Measurements from ENCODE around the gene IQSEC1.
"Not testable (repeated sequence)": the region's sequence is repeated elsewhere in the genome, so short reads cannot be mapped to it uniquely, and the experiment has no call there.

The IQSEC1 gene

DNA sequence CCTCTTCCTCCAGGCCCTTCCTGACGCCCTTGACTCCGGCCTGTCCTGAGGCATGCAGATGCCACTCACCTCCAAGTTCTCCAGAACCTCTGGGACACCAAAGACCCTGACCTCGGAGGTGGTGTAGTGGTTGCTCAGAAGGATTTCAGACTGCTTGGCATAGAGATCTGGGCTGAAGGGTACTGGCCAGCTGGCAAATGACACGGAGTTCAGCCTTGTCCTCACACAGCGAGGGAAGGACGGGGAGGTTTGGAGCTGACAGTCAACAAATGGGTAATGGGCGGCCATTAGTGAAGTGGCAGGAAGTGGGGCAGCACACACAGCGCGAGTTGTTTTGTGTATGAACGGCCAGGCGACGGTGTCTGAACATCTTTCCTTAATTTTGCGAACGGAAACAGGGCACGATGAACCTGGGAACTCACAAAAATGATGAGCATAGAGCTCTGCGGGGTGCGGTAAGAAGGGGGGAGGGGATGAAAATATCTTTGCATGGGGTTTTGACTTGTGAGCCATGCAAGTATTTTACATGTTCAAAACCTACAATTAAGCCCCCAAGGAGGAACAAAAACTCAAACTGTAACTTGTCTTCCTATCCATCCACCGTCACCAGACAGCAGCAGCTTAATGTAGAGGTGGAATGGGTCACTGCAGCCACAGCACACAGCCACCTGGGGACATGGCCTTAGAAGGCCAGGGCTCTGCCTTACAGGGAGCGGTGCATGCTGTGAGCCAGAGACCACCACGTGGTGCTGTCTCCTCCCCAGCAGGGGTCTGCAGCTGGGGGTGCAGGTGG lies 188.2 kb downstream of the IQSEC1 start:
- no peak for DNase-seq

DNA sequence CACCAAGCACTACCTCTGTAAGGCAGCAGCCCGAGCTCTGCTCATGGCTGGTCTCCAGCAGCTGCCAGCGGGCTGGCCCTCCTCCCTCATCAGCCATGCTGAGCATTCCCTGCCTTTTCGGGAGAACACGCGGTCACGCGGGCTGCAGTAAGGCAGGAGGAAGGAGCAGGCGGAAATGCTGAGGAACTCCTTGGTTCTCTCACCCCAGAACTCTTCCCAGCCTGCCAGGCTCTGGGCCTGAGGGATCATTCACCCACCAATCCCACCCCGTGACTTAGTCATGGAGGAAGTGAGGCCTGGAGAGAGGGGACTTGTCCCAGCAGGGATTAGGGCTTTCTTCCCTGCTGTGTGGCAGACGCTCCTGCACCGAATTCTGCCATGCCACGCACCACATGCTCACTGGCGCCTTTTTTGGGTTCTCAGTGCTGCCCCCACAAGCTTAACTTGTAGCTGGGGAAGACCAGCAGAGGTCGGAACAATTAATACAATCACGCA lies 189.0 kb downstream of the IQSEC1 start:
- no peak for DNase-seq

DNA sequence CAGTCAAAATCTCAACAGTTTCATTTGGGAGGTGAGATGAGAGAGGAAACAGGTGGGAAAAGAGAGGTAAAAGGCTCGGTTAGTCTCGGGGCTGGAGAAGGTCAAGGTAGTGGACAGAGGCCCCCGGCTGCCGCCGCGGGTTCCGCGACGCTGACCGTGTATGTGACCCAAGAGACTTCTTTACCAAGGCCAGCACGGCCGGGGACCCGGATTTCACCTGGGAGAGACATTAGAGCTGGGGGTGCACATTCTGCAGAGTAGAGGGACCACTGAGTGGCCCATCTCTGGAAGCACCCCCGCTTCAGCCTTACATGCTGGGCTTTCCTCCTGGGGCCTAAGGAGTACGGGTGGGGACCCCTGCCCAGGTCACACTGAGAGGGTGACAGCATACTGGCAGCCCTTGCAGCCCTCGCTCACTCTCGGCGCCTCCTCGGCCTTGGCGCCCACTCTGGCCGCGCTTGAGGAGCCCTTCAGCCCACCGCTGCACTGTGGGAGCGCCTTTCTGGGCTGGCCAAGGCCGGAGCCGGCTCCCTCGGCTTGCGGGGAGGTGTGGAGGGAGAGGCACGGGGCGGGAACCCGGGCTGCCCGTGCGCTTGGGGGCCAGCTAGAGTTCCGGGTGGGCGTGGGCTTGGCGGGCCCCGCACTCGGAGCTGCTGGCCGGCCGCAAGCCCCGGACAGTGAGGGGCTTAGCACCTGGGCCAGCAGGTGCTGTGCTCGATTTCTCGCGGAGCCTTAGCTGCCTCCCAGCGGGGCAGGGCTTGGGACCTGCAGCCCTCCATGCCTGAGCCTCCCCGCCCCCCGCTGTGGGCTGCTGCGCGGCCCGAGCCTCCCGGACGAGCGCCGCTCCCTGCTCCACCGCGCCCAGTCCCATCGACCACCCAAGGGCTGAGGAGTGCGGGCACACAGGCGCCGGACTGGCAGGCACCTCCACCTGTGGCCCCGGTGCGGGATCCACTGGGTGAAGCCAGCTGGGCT lies 190.6 kb downstream of the IQSEC1 start:
- no peak for DNase-seq

DNA sequence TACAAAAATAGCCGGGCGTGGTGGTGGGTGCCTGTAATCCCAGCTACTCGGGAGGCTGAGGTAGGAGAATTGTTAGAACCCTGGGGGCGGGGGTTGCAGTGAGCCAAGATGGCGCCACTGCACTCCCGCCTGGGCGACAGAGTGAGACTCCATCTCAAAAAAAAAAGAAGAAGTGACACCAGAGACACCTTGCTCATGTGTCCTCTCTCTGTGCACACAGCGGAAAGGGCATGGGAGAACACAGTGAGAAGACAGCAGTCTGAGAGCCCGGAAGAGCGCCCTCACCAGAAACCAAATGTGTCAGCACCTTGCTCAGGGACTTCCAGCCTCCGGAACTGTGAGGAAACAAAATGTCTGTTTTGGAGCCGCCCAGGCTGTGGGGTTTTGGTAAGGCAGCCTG lies 191.4 kb downstream of the IQSEC1 start:
- DNase-seq, result not testable (repeated sequence)

DNA sequence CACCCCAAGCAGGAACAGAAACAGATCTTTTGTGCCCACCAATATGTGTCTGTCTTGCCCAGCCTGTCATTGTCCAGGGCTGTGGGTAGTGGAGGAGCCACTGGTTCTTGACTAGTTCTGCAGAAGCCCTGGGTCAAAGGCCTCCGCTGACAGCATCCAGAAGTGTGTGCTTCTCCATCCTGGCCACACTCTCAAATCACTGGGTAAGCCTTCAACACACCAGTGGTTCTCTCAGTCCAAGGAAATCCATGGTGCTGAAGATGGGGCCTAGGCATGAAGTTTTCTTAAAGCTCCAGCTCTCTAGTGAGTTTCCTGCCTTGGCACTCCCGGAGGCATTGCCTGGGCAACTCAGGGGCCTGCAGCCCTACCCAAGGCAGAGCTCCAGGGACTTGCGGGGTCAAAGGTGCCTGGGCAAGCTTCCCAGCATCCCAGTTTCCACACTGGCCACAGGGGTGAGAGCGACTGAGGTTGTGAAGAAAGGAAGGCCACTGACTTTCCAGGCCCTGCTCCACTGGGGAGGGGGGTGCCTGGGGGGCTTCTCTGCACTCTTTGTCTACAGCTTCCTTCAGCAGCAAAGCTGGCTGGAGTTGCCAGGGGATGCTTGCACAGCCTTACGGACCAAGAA lies 193.9 kb downstream of the IQSEC1 start:
- DNase-seq, result no peak

DNA sequence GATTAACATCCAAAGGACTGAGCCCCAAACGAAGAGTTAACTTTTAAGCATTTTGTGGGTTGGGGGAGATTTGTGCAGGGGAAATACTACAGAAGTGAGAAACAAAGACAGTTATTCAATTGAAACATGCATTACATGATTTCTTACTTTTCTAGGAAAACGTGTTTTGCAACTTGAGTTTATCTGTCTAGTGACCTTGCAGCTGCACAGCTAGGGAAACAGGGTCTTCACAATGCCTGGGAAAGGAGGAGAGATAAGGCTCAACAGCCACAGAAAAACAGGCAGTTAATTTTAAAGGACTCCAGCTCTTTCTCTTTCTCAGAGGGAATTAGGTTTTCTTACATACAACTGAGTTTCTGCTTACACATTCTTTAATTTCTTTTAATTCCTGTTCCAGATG lies 194.5 kb downstream of the IQSEC1 start:
- DNase-seq, result not testable (repeated sequence)

DNA sequence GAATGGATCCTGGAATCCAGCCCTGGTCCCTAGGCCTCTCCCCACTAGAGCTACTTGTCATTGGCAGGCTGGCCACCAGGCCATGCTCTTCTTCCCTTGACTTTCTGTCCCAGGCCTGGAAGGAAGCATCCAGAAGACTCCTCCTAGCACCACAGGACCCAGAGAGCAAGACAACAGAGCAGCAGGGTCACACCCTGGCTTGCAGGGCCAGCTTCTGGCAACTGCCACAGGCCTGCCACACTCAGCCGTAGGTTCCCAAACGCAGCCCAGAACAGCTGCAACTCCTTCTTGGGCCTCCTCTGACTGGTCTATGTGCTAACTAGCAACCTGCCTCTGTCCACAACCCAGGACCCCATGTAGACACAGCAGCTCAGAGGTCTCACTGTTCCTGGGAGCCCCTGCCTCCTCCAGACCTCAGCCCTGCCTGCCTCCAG lies 195.1 kb downstream of the IQSEC1 start:
- no peak for DNase-seq

DNA sequence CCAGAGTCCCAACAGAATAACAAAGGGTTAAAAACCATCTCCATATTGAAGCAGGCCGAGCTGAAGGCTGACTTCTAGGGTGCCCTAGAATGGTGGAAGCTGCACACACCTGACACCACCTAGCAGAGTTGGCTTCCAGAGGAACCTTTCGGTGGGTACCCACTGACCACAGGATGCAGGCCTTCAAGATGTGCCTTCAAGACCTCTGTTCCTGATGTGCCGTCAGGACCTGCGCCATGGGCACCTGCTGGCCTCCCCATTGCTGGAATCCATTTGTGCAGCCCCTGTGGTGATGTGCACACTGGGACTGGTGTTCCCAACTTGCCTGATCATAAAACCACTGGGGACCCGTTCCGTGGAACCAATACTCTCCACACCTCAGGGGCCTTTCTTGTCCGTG lies 196.2 kb downstream of the IQSEC1 start:
- no peak for DNase-seq

DNA sequence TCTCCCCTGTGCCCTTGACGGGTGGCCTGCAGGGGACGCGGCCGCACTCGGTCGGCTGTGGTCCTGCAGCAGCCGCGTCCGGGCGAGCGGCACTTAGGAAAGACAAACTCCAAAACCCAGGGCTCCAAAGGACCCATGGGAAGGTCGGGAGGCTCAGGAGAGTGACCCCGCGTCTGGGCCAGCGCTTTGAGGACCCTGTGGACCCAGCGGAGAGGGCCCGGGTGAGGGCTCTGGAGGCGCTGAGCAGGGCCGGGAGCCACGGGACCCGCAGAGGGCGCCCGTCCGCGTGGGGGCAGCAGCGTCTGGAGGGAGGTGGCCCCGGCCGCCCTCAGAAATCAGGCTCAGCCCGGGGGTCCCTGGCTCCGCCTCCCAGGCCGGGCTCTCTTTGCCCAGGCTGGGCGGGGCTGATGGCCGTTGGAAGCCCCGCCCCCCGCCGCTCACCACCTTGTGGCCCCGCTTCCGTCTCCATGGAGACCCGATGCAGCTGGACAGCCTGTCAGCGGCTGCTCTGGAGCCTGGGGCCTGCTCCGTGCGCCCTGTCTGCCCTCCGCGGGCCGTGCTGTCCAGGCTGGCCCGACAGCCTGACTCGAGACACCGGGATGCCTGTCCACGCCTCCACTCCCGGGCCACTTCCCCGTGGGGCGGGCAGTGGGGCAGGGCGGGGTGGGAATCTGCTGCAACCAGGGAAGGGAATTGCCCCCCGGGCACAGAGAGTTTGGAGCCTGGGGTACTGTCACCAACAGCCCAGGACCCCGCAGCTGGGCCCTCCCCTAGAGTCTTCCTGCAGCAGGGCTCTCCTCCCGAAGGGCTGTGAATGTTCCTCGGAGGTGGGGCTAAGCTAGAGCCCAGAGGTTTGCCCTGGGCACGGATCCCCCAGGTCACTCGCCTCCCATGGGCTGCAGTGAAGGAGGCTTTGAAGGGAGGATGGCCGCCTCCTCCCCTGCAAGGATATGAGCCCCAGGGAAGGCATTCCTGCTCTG lies 197.1 kb downstream of the IQSEC1 start:
- no peak for DNase-seq

DNA sequence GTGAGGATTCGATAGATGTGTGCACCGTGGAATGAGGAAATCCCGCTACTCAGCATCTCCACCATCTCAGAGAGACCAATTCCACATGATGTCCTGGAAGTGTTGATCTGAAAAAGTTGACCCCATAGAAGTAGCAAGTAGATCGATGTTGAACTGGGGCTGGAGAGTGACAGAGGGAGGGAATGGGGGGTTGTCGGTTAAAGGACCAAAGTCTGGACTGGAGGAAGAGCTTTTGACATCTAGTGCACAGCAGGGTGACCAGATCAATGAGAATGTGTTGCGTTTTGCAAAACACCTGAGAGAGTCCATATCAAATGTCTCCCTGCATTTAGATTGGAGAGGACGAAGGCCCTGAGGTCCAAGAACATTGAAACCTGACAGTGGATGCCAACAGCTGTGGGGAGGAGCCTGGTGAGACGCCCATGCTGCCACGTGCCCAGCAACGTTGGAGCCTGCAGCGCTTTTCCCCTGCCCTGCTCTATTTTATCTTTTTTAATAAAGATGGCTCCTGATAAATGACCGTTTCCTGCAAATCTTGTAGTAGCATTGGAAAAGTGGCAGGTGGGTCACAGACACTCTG lies 201.7 kb downstream of the IQSEC1 start:
- no peak for DNase-seq

DNA sequence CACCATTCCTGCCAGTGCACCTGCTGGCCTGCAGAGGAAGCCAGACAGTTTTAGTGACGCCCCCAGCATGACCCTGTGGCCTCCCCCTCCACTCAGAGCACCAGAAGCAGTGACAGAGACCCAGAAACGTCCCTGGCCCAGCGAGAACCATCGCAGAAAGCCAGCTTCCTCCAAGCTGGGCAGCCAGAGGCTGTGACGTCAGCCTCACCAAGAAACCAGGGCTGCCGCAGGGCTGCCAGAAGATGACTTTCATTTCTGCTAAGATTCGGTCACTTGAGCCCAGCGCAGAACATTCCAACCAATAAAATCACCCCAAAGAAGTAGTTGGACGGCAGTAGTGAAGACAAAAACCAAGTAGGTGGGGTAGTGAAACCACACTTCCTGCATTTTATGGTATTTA lies 202.3 kb downstream of the IQSEC1 start:
- DNase-seq, result no peak

DNA sequence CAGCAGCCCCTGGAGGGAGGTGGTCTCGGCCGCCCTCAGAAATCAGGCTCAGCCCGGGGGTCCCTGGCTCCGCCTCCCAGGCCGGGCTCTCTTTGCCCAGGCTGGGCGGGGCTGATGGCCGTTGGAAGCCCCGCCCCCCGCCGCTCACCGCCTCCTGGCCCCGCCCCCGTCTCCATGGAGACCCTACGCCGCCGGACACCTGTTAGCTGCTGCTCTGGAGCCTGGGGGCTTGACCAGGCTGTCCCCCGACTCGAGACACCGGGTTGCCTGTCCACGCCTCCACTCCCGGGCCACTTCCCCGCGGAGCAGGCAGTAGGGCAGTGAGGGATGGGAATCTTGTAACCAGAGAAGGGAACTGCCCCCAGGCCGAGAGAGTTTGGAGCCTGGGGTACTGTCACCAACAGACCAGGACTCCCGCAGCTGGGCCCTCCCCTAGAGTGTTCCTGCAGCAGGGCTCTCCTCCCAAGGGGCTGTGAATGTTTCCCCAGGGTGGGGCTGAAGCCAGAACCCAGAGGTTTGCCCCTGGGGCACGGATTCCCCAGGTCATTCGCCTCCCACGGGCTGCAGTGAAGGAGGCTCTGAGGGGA lies 204.1 kb downstream of the IQSEC1 start:
- peak; percentile 37 for DNase-seq

DNA sequence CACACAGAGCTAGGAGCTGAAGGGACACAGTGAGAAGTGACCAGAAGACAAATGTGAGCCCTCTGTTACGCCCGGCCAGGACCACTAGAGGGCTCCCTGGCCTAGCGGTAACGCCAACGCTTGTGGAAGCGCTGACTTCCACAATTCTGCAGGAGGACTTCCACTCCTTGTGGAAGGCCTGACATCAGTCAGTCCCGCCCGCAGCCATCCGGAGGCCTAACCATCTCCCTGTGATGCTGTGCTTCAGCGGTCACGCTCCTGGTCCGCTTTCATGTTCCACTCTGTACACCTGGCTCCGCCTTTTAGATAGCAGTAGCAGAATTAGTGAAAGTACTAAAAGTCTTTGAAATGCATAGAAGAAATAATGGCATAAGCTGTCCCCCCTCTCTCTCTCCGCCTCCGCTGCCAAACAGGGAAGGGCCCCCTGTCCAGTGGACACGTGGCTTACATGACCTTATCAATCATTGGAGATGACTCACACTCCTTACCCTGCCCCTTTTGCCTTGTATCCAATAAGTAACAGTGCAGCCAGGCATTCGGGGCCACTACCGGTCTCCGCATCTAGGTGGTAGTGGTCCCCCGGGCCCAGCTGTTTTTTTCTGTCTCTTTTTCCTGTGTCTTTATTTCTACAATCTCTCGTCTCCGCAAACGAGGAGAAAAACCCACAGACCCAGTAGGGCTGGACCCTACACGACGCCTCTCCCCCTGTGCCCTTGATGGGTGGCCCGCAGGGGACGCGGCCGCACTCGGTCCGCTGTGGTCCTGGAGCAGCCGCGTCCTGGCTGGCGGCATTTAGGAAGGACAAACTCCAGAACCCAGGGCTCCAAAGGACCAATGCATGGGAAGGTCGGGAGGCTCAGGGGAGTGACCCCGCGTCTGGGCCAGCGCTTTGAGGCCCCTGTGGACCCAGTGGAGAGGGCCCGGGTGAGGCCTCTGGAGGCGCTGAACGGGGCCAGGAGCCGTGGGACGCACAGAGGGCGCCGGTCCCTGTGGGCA lies 204.9 kb downstream of the IQSEC1 start:
- peak; percentile 66 for DNase-seq

DNA sequence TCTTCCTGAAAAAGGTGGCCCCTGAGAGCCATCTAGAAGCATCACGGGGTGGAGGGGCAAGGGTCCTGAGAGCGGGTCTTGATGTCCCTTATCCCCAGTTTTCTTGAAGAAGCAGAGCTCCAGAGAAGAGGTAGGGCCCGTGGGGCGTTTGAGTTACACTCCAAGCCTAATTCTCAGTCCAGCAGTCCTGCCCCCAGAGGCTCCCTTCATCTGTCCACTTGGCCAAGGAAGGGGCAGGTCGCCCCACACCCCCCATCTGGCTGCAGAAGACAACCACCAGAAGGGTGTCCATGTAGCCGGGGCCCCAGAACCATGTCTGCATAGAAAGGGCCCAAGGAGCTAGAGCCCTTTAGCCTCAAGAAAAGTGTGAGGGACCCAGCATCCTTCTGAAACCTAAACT lies 206.4 kb downstream of the IQSEC1 start:
- no peak for DNase-seq

DNA sequence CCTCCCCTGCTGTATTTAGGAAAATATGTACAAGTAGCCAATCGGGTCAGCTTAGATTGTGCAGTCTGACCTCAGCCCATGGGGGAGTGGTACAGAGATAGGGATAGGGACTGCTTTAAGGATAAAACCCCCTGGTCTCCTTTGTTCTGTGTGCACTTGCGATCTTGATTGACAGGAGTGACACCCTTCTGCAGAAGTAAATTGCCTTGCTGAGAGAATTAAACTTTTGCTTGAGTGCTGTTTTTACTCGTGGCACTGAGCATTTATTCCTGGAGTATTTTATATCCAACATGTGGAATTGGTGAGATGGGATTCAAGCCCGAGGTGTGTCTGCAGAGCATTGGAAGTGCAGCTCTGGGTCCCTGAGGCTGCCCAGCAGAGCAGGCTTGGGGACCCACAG lies 208.0 kb downstream of the IQSEC1 start:
- no peak for DNase-seq

DNA sequence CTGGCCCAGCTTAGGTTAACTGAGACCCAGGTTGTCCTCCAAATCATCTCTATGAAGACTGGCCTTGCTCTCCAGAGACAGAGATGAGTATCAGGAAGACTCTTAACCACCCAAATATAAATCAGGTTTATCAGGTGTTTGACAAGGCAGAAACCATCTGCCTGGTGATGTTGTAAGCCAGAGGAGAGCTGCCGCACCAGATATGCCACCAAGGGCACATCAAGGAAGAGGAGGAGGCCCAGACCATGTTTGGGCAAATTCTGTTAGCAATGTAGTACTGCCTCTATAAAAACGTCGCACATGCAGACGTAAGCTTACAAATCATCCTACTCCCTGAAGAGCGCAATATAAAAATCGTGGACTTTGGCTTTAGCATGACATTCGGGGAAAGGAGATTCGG lies 210.8 kb downstream of the IQSEC1 start:
- no peak for DNase-seq

DNA sequence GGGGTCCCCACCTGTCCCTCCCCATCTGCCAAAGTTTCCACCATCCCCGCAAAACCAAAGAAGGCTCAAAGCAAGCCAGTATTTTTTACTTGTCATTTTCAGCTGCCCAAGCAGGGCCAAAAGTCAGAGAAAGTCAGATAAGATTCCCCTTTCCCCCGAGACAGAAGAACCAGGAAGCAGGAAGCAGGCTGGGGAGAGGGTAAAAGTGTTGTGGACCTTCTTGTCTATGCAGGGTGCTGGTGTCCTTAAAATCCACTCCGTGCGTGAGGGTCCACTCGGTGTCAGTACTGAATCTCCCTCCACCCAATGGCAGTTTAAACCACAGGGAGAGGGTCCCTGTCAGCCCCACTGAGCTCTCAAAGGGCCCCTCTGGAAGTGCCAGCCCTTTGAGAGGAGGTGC lies 211.6 kb downstream of the IQSEC1 start:
- DNase-seq, result no peak

DNA sequence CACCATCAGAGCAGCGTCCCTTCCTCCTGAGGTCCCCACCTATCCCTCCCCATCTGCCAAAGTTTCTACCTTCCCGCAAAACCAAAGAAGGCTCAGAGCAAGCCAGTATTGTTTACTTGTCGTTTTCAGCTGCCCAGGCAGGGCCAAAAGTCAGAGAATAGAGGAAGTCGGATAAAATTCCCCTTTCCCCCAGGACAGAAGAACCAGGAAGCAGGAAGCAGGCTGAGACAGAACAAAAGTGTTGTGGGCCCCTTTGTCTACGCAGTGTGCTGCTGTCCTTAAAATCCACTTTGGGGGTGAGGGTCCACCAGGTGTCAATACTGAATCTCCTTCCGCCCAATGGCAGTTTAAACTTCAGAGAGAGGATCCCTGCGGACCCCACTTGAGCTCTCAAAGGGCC lies 213.4 kb downstream of the IQSEC1 start:
- DNase-seq, result no peak

DNA sequence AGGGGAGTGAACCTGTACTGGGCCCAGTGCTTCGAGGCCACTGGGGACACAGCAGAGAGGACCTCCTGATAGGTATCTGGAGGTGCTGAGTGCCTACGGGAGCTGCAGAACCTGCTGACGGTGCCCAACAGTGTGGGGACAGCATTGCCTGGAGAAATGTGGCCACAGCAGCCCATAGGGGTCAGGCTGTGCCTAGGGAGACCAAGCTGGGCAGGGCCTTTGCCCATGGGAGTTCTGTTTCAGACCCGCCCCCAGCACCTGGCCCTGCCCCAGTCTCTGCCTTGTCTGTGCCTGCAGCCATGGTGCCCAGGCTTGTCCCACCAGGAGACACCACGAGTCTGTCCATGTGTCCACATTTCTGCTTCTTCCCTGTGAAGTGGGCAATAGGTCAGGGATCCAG lies 216.6 kb downstream of the IQSEC1 start:
- no peak for DNase-seq

DNA sequence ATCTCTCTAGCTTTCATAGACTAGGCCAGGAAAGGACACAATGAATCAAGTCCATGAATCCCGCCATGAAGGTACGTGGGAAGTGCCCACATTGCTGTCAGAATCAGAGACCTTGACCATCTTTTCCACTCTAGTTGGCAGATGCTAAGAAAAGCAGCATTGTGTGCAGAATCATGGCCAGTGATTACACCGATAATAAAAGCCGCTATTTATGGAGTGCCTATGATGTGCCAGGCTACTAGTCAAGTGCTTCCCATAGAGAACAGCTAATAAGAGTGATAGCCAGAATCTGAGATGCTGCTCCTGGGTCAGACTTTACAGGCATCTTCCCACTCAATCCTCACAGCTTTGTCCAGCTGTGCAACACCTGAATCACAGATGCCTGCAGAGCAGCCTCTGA lies 218.7 kb downstream of the IQSEC1 start:
- DNase-seq, result no peak

All from stimulated activated CD4-positive, alpha-beta T cell treated with anti-CD3 and anti-CD28 coated beads, Interleukin-4, amount 100 ng/mL, for 24 hours (primary cell).